GM23248 (cell line): Measurements from ENCODE around the gene GPHN. TPM values are rescaled to one million over a fixed set of nuclear protein-coding genes. Genes with fewer than 3 reads are reported as not detected.

Experiments
- DNase-seq: peaks from one replicate; pipeline ENCODE4 v3.0.0-alpha.2; 2015
- H2AFZ ChIP-seq: fragments of 200-600 bp; sonication (generic); 2 replicates; pipeline ENCODE4 v1.6.1; 2016; ENCODE audit warnings: antibody characterized with exemption
- H3F3A ChIP-seq: fragments of 200-600 bp; sonication (generic); 2 replicates; pipeline ENCODE4 v1.6.1; 2016; ENCODE audit warnings: mild to moderate bottlenecking, antibody characterized with exemption, mixed run types; ENCODE audit not compliant: insufficient read depth
- H3K27ac ChIP-seq: fragments of 200-600 bp; sonication (generic); 2 replicates; pipeline ENCODE4 v1.5.1; 2016; ENCODE audit warnings: mild to moderate bottlenecking
- H3K27me3 ChIP-seq: fragments of 200-600 bp; sonication (generic); replicated peaks from 2 replicates; pipeline ENCODE4 v1.6.1; 2016; ENCODE audit warnings: mild to moderate bottlenecking; ENCODE audit not compliant: insufficient read depth
- H3K36me3 ChIP-seq: fragments of 200-600 bp; sonication (generic); 2 replicates; pipeline ENCODE4 v1.6.1; 2016; ENCODE audit warnings: low read depth, mild to moderate bottlenecking
- H3K4me1 ChIP-seq: fragments of 200-600 bp; sonication (generic); 2 replicates; pipeline ENCODE4 v1.6.1; 2016; ENCODE audit warnings: mild to moderate bottlenecking; ENCODE audit not compliant: insufficient read depth
- H3K4me2 ChIP-seq: fragments of 200-600 bp; sonication (generic); one replicate; pipeline ENCODE4 v1.6.1; 2016; ENCODE audit warnings: mild to moderate bottlenecking; ENCODE audit not compliant: unreplicated experiment
- H3K4me3 ChIP-seq: fragments of 200-600 bp; sonication (generic); 2 replicates; pipeline ENCODE4 v1.5.1; 2016; ENCODE audit warnings: mild to moderate bottlenecking
- H3K79me2 ChIP-seq: fragments of 200-600 bp; sonication (generic); 2 replicates; pipeline ENCODE4 v1.6.1; 2016; ENCODE audit warnings: mild to moderate bottlenecking; ENCODE audit not compliant: insufficient read depth
- H3K9ac ChIP-seq: fragments of 200-600 bp; sonication (generic); 2 replicates; pipeline ENCODE4 v1.6.1; 2016; ENCODE audit warnings: mild to moderate bottlenecking
- H3K9me2 ChIP-seq: fragments of 200-600 bp; sonication (generic); 2 replicates; pipeline ENCODE4 v1.6.1; 2016; ENCODE audit warnings: mixed run types, mild to moderate bottlenecking, moderate library complexity; ENCODE audit not compliant: insufficient read depth
- H3K9me3 ChIP-seq: fragments of 200-600 bp; sonication (generic); one replicate; pipeline ENCODE4 v1.6.1; 2017; ENCODE audit warnings: low read depth
- H4K20me1 ChIP-seq: fragments of 200-600 bp; sonication (generic); 2 replicates; pipeline ENCODE4 v1.6.0; 2016; ENCODE audit not compliant: insufficient read depth
- EZH2 ChIP-seq: fragments of 200-600 bp; sonication (generic); IDR thresholded peaks from 2 replicates; pipeline ENCODE4 v1.6.1; 2018; ENCODE audit warnings: antibody characterized with exemption, mild to moderate bottlenecking; ENCODE audit not compliant: insufficient read depth, poor library complexity, severe bottlenecking
- EZH2phosphoT487 ChIP-seq: fragments of 200-600 bp; sonication (generic); IDR thresholded peaks from 2 replicates; pipeline ENCODE4 v1.6.1; 2018; ENCODE audit warnings: antibody characterized with exemption, moderate library complexity, mild to moderate bottlenecking, low read depth; ENCODE audit not compliant: insufficient read depth
- WGBS, 2 experiments: methylation state at CpG; one replicate each; pipeline ENCODE4 v1.1.6; 2015 to 2017; ENCODE audit warnings: low lambda C conversion rate in 2 of 2, low coverage in 1 of 2; ENCODE audit errors: missing lambda C conversion rate in 2 of 2; 5-methylcytosine and 5-hydroxymethylcytosine counted together
- in situ Hi-C: fragments of 300-500 bp; cut with MboI; formaldehyde crosslinking; loops from 2 replicates; pipeline ENCODE4 v1.15.0; 2020
- polyA plus RNA-seq: library from polyadenylated mRNA; unstranded; fragments of >200 nt; fragmentation: Nextera tagmentation; extraction: Ambion mirVana; gene quantifications from 2 replicates; pipeline ENCODE4 v1.2.1, GENCODE V29; 2016
- total RNA-seq: library from RNA; depleted of rRNA; stranded (reverse); fragments of >200 nt; shearing (Covaris generic); gene quantifications from 2 replicates; pipeline ENCODE4 v1.2.3, GENCODE V29; 2014

The GPHN gene
- total and polyA plus RNA-seq, 2 experiments from 2014 or later: 7.6 to 9.3 TPM

DNA sequence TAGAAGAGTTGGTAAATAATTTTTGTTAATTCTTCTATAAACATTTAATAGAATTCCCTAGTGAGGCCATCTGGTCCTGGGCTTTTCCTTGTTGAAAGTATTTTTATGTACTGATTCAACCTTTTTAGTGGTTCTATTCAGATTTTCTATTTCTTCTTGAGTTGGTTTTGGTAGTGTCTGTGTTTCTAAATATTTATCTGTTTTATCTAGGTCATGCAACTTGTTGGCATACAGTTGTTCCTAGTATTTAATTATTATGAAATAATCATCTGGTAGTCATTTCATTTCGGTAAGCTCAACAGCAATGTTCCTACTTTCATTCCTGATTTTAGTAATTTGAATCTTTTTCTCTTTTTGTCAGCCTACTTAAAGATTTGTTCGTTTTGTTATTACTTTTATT, 447.2 kb downstream of the GPHN start:
- Histone ChIP-seq H4K20me1 (no peaks in the 10 kb centered on the region), H3K4me3 (no peak overlapping the region), H3F3A (no peaks in the 10 kb centered on the region), H2AFZ (no peak overlapping the region), H3K79me2 (no peaks in the 10 kb centered on the region), H3K9ac (no peak overlapping the region), H3K9me3 (no peaks in the 10 kb centered on the region), H3K36me3 (peaks cover 10% of the 10 kb centered on the region; the same call in 1 of the 2 replicates), H3K9me2 (no peaks in the 10 kb centered on the region), H3K4me1 (no peaks in the 10 kb centered on the region), H3K27ac (no peak overlapping the region), H3K27me3 (no peaks in the 10 kb centered on the region), H3K4me2 (no peak overlapping the region)
- TF ChIP-seq EZH2 (no peak), EZH2phosphoT487 (no peak)
- DNase-seq: no peak
- 15 to 17% methylated on average over 2 of the region's 2 CpGs for WGBS, 2 experiments
- in situ Hi-C loops: no loop called here

DNA sequence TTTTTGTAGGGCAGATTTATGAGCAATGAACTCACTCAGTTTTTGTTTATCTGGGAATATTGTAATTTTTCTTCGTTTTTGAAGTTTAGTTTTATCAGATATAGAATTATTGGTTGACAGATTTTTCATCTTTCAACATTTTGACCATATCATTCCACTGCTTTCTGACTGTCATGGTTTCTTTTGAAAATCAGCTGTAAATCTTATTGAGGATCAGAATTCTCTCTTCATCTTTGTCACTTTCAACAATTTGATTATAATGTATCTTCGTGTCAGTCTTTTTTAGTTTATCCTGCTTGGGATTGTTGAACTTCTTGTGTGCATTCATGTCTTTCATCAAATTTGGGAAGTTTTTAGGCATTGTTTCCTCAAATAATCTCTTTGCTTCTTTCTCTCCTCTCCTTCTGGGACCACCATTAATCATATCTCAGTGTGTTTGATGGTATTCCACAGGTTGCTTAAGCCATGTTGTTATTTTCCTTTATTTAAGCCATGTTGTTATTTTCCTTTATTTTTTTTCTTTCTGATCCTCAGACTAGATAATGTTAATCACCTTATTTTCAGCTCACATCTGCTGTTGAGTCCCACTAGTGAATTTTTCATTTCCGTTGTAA, 451.6 kb downstream of the GPHN start:
- no peak for DNase-seq
- H3K9ac ChIP-seq: no peak overlapping the region
- no peak overlapping the region for H3K4me3 ChIP-seq
- H3K36me3 ChIP-seq: peaks cover 10% of the 10 kb centered on the region
- H3K79me2 ChIP-seq: no peaks in the 10 kb centered on the region
- H3K4me1 ChIP-seq: no peaks in the 10 kb centered on the region
- 91 to 92% methylated on average over 3 of the region's 3 CpGs for WGBS, 2 experiments
- H3K4me2 ChIP-seq: no peak overlapping the region
- TF ChIP-seq EZH2 (no peak), EZH2phosphoT487 (no peak)
- H2AFZ ChIP-seq: no peak overlapping the region
- H4K20me1 ChIP-seq: no peaks in the 10 kb centered on the region
- no peaks in the 10 kb centered on the region for H3F3A ChIP-seq
- in situ Hi-C loops: no loop called here
- no peaks in the 10 kb centered on the region for H3K9me3 ChIP-seq
- H3K27ac ChIP-seq: no peak overlapping the region
- no peaks in the 10 kb centered on the region for H3K27me3 ChIP-seq
- no peaks in the 10 kb centered on the region for H3K9me2 ChIP-seq

- no peaks in the 10 kb centered on the region for H3K9me2 ChIP-seq
- in situ Hi-C loops: no loop called here
- no peak overlapping the region for H3K9ac ChIP-seq
- no peak overlapping the region for H3K4me3 ChIP-seq
- H4K20me1 ChIP-seq: no peaks in the 10 kb centered on the region
- H3K4me1 ChIP-seq: peaks cover 9% of the 10 kb centered on the region
- no peak overlapping the region for H3K27ac ChIP-seq
- no peaks in the 10 kb centered on the region for H3F3A ChIP-seq
- no peaks in the 10 kb centered on the region for H3K27me3 ChIP-seq
- no peaks in the 10 kb centered on the region for H3K79me2 ChIP-seq
- TF ChIP-seq EZH2: no peak
- no peak for TF ChIP-seq EZH2phosphoT487
- no peak overlapping the region for H3K4me2 ChIP-seq
- H2AFZ ChIP-seq: no peak overlapping the region
- DNase-seq: peak; percentile 48
- H3K36me3 ChIP-seq: no peaks in the 10 kb centered on the region; the same call in 1 of the 2 replicates
- no peaks in the 10 kb centered on the region for H3K9me3 ChIP-seq
Observed at GRCh38 chr14:66965831-66966230, 457.9 kb downstream of the GPHN start.

- H3K9ac ChIP-seq: no peak overlapping the region
- TF ChIP-seq EZH2phosphoT487 (no peak), EZH2 (no peak)
- H3K27ac ChIP-seq: no peak overlapping the region
- no peak overlapping the region for H3K4me2 ChIP-seq
- H3K9me3 ChIP-seq: no peaks in the 10 kb centered on the region
- peaks cover 11% of the 10 kb centered on the region for H3K4me1 ChIP-seq
- in situ Hi-C loops: no loop called here
- H3K36me3 ChIP-seq: no peaks in the 10 kb centered on the region
- no peaks in the 10 kb centered on the region for H3K79me2 ChIP-seq
- H3K27me3 ChIP-seq: no peaks in the 10 kb centered on the region
- no peak overlapping the region for H2AFZ ChIP-seq
- 94 to 98% methylated on average over 1 of the region's 1 CpG for WGBS, 2 experiments
- H3K9me2 ChIP-seq: no peaks in the 10 kb centered on the region
- H3K4me3 ChIP-seq: no peak overlapping the region
- no peaks in the 10 kb centered on the region for H3F3A ChIP-seq
- no peaks in the 10 kb centered on the region for H4K20me1 ChIP-seq
- no peak for DNase-seq
Observed at GRCh38 chr14:66972469-66972868, 464.5 kb downstream of the GPHN start.

DNA sequence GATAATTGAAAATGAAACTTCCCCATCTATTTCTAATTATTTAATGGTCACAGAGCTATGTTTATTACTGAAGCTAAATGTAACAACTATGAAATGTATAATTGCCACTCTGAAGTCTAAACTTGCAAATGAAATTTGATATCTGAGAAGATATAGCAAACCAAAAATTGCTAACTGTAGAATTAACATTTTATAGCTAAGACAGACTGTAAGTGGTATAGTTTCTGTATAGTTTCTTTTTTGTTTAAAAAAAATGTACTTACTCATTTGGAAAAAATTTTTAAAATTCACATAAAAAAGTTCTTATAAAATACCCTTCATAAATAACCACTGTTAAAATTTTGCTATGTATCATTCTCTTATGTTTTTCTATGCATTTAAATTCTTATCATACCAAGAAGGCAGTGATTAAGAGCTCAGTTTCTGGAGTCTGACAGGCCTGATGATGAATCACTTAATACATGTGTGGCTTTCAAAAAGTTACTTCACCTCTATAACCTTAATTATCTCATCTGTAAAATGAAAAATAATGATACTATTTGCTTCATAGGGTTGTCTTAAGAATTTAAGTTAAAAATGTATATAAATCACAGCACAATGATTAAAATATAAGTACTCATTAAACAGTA, 466.6 kb downstream of the GPHN start:
- Histone ChIP-seq H3K9me2 (no peaks in the 10 kb centered on the region), H3K4me2 (peak overlapping the region; percentile 12), H3F3A (no peaks in the 10 kb centered on the region), H3K4me3 (0 out of 2 replicates have a peak overlapping the region, but pooled peaks have one; percentile 3), H3K4me1 (peaks cover 11% of the 10 kb centered on the region), H3K9ac (no peak overlapping the region), H2AFZ (no peak overlapping the region), H3K27ac (no peak overlapping the region), H3K36me3 (no peaks in the 10 kb centered on the region), H3K79me2 (no peaks in the 10 kb centered on the region), H4K20me1 (no peaks in the 10 kb centered on the region), H3K9me3 (no peaks in the 10 kb centered on the region), H3K27me3 (no peaks in the 10 kb centered on the region)
- TF ChIP-seq EZH2phosphoT487 (no peak), EZH2 (no peak)
- DNase-seq: peak; percentile 15
- in situ Hi-C loops: no loop called here
